GM23338 (cell line): ENCODE results near the gene ITPRIPL2. TPM values are rescaled to one million over a fixed set of nuclear protein-coding genes. Genes with fewer than 3 reads are reported as not detected.

Experiments used
- ATAC-seq: fragments of 200-7000 bp; cut with Tn5 transposase; 3 replicates; pipeline ENCODE4 v1.9.1; 2020
- DNase-seq: peaks from one replicate; pipeline ENCODE4 v3.0.0-alpha.2; 2015; ENCODE audit warnings: low spot score
- H2AFZ ChIP-seq: fragments of 200-600 bp; sonication (generic); 2 replicates; pipeline ENCODE4 v1.8.0; 2016; ENCODE audit warnings: antibody characterized with exemption, mild to moderate bottlenecking, moderate library complexity
- H3F3A ChIP-seq: fragments of 200-600 bp; sonication (generic); replicated peaks from 2 replicates; pipeline ENCODE4 v1.8.0; 2017; ENCODE audit warnings: antibody characterized with exemption, mixed run types, low read depth
- H3K27ac ChIP-seq: fragments of 200-600 bp; sonication (generic); 2 replicates; pipeline ENCODE4 v1.6.1; 2016; ENCODE audit warnings: low read depth
- H3K27me3 ChIP-seq: fragments of 200-600 bp; sonication (generic); 2 replicates; pipeline ENCODE4 v1.8.0; 2016; ENCODE audit warnings: mild to moderate bottlenecking, mixed run types, moderate library complexity; ENCODE audit not compliant: insufficient read depth
- H3K36me3 ChIP-seq: fragments of 200-600 bp; sonication (generic); 2 replicates; pipeline ENCODE4 v1.8.0; 2016; ENCODE audit warnings: mild to moderate bottlenecking; ENCODE audit not compliant: insufficient read depth
- H3K4me1 ChIP-seq: fragments of 200-600 bp; sonication (generic); 2 replicates; pipeline ENCODE4 v1.8.0; 2016; ENCODE audit warnings: mild to moderate bottlenecking, moderate library complexity; ENCODE audit not compliant: insufficient read depth
- H3K4me2 ChIP-seq: fragments of 200-600 bp; sonication (generic); 2 replicates; pipeline ENCODE4 v1.7.1; 2017; ENCODE audit warnings: mixed run types
- H3K4me3 ChIP-seq: fragments of 200-600 bp; sonication (generic); 2 replicates; pipeline ENCODE4 v1.6.1; 2016; ENCODE audit warnings: mixed run types
- H3K79me2 ChIP-seq: fragments of 200-600 bp; sonication (generic); replicated peaks from 2 replicates; pipeline ENCODE4 v1.8.0; 2017; ENCODE audit warnings: mild to moderate bottlenecking; ENCODE audit not compliant: insufficient read depth
- H3K9me2 ChIP-seq: fragments of 200-600 bp; sonication (generic); 2 replicates; pipeline ENCODE4 v1.8.0; 2017; ENCODE audit not compliant: insufficient read depth
- H4K20me1 ChIP-seq: fragments of 200-600 bp; sonication (generic); replicated peaks from 2 replicates; pipeline ENCODE4 v1.8.0; 2017; ENCODE audit warnings: mild to moderate bottlenecking; ENCODE audit not compliant: insufficient read depth
- H3K27ac Mint-ChIP-seq: 2 replicates; pipeline ENCODE4 v1.8.0; 2020; ENCODE audit warnings: inconsistent platforms, mild to moderate bottlenecking, moderate library complexity, mixed read lengths
- H3K27me3 Mint-ChIP-seq: 3 replicates; pipeline ENCODE4 v1.8.0; 2022; ENCODE audit warnings: low read depth, mild to moderate bottlenecking, moderate library complexity, mixed read lengths, inconsistent platforms; ENCODE audit not compliant: insufficient read depth, poor library complexity
- H3K36me3 Mint-ChIP-seq: 3 replicates; pipeline ENCODE4 v1.8.0; 2021; ENCODE audit warnings: low read depth, mild to moderate bottlenecking, inconsistent platforms, moderate library complexity, mixed read lengths
- H3K4me1 Mint-ChIP-seq: 3 replicates; pipeline ENCODE4 v1.8.0; 2020; ENCODE audit warnings: mild to moderate bottlenecking, inconsistent platforms, mixed read lengths
- H3K4me3 Mint-ChIP-seq: 3 replicates; pipeline ENCODE4 v1.8.0; 2021; ENCODE audit warnings: moderate library complexity, mild to moderate bottlenecking, inconsistent platforms, mixed read lengths
- H3K9me3 Mint-ChIP-seq: 3 replicates; pipeline ENCODE4 v1.8.0; 2020; ENCODE audit warnings: moderate library complexity, mild to moderate bottlenecking, inconsistent platforms, mixed read lengths
- CREB1 ChIP-seq: fragments of 250-450 bp; sonication (Bioruptor Pico); IDR thresholded peaks from 2 replicates; pipeline ENCODE4 v1.5.0; 2020; ENCODE audit warnings: low read depth, mild to moderate bottlenecking, moderate library complexity
- ETS1 ChIP-seq: IDR thresholded peaks from 2 replicates; pipeline ENCODE4 v1.6.1; 2016; ENCODE audit warnings: antibody characterized with exemption
- EZH2 ChIP-seq: fragments of 200-600 bp; sonication (generic); IDR thresholded peaks from one replicate; pipeline ENCODE4 v1.8.0; 2017; ENCODE audit warnings: antibody characterized with exemption, mild to moderate bottlenecking, low read depth; ENCODE audit not compliant: unreplicated experiment
- EZH2phosphoT487 ChIP-seq: fragments of 200-600 bp; sonication (generic); IDR thresholded peaks from one replicate; pipeline ENCODE4 v1.8.1; 2018; ENCODE audit warnings: antibody characterized with exemption; ENCODE audit not compliant: unreplicated experiment
- JUNB ChIP-seq: IDR thresholded peaks from one replicate; pipeline ENCODE4 v1.6.1; 2016; ENCODE audit warnings: antibody characterized with exemption; ENCODE audit not compliant: unreplicated experiment
- NANOG ChIP-seq: IDR thresholded peaks from 2 replicates; pipeline ENCODE4 v1.6.1; 2016; ENCODE audit warnings: antibody characterized with exemption, borderline replicate concordance
- POLR2AphosphoS5 ChIP-seq: IDR thresholded peaks from 2 replicates; pipeline ENCODE4 v1.6.1; 2016; ENCODE audit warnings: antibody characterized with exemption, low read depth
- STAT1 ChIP-seq: IDR thresholded peaks from one replicate; pipeline ENCODE4 v1.6.1; 2016; ENCODE audit warnings: antibody characterized with exemption; ENCODE audit not compliant: unreplicated experiment
- ZNF114 ChIP-seq: fragments of 250-450 bp; sonication (Bioruptor Pico); IDR thresholded peaks from 2 replicates; pipeline ENCODE4 v1.5.0; 2020; ENCODE audit warnings: mild to moderate bottlenecking, moderate library complexity
- ZNF331 ChIP-seq: fragments of 250-450 bp; sonication (Bioruptor Pico); IDR thresholded peaks from 2 replicates; pipeline ENCODE4 v1.5.0; 2020; ENCODE audit warnings: low read depth, mild to moderate bottlenecking, moderate library complexity
- ZNF462 ChIP-seq: fragments of 250-450 bp; sonication (Bioruptor Pico); IDR thresholded peaks from 2 replicates; pipeline ENCODE4 v1.5.0; 2020; ENCODE audit warnings: mild to moderate bottlenecking, moderate library complexity
- polyA plus RNA-seq: library from polyadenylated mRNA; unstranded; fragments of >200 nt; fragmentation: Nextera tagmentation; extraction: Ambion mirVana; gene quantifications from 2 replicates; pipeline ENCODE4 v1.2.1, GENCODE V29; 2016
- total RNA-seq: library from RNA; depleted of rRNA; stranded (reverse); fragments of >200 nt; shearing (Covaris generic); gene quantifications from 2 replicates; pipeline ENCODE4 v1.2.3, GENCODE V29; 2014
- TF ChIP-seq, protein P1 (sequence below), 2 experiments: fragments of 200-600 bp in 1 of 2; sonication (generic) in 1 of 2; conservative IDR thresholded peaks; 2 replicates each; pipeline versions ENCODE4 v1.5.1 to v1.6.1; 2016 to 2017; ENCODE audit warnings: antibody characterized with exemption in 2 of 2, low read depth in 2 of 2, mild to moderate bottlenecking in 2 of 2, moderate library complexity in 1 of 2
- TF ChIP-seq, protein P2 (sequence below): IDR thresholded peaks from one replicate; pipeline ENCODE4 v1.6.1; 2018; ENCODE audit warnings: antibody characterized with exemption; ENCODE audit not compliant: unreplicated experiment

The ITPRIPL2 gene
- total and polyA plus RNA-seq, 2 experiments from 2014 or later = 0.94 to 8.3 TPM

GRCh38 chr16:19164285-19164684 is 50.5 kb downstream of the ITPRIPL2 start:
- Mint-ChIP-seq H3K4me1 (no peaks in the 10 kb centered on the region; the same call in 2 of the 3 replicates), H3K27me3 (peaks cover 9% of the 10 kb centered on the region), H3K36me3 (no peaks in the 10 kb centered on the region), H3K4me3 (no peak overlapping the region), H3K9me3 (peaks cover 4% of the 10 kb centered on the region; the same call in 2 of the 3 replicates), H3K27ac (no peak overlapping the region)
- no peaks in the 10 kb centered on the region for H3K36me3 ChIP-seq
- H3F3A ChIP-seq = no peaks in the 10 kb centered on the region
- no peaks in the 10 kb centered on the region for H3K9me2 ChIP-seq
- peaks cover 9% of the 10 kb centered on the region for H3K27me3 ChIP-seq
- H4K20me1 ChIP-seq = no peaks in the 10 kb centered on the region
- no peaks in the 10 kb centered on the region for H3K79me2 ChIP-seq
- no peak overlapping the region for H3K27ac ChIP-seq
- ATAC-seq = no peak
- H3K4me1 ChIP-seq = no peaks in the 10 kb centered on the region
- H3K4me3 ChIP-seq = no peak overlapping the region
- no peak overlapping the region for H2AFZ ChIP-seq
- no peak for DNase-seq
- no peak overlapping the region for H3K4me2 ChIP-seq
- no peak for TF ChIP-seq ZNF331 (CRISPR knock-in tag)
- TF ChIP-seq, protein P1, sequence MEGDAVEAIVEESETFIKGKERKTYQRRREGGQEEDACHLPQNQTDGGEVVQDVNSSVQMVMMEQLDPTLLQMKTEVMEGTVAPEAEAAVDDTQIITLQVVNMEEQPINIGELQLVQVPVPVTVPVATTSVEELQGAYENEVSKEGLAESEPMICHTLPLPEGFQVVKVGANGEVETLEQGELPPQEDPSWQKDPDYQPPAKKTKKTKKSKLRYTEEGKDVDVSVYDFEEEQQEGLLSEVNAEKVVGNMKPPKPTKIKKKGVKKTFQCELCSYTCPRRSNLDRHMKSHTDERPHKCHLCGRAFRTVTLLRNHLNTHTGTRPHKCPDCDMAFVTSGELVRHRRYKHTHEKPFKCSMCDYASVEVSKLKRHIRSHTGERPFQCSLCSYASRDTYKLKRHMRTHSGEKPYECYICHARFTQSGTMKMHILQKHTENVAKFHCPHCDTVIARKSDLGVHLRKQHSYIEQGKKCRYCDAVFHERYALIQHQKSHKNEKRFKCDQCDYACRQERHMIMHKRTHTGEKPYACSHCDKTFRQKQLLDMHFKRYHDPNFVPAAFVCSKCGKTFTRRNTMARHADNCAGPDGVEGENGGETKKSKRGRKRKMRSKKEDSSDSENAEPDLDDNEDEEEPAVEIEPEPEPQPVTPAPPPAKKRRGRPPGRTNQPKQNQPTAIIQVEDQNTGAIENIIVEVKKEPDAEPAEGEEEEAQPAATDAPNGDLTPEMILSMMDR (conservative IDR thresholded peaks at IDR 0.05; ENCODE audit: low read depth in 2 of 2) = no peak
- no peak for TF ChIP-seq EZH2
- no peak for TF ChIP-seq ETS1
- no peak for TF ChIP-seq EZH2phosphoT487
- no peak for TF ChIP-seq CREB1 (CRISPR knock-in tag)
- TF ChIP-seq JUNB = no peak
- TF ChIP-seq, protein P2, sequence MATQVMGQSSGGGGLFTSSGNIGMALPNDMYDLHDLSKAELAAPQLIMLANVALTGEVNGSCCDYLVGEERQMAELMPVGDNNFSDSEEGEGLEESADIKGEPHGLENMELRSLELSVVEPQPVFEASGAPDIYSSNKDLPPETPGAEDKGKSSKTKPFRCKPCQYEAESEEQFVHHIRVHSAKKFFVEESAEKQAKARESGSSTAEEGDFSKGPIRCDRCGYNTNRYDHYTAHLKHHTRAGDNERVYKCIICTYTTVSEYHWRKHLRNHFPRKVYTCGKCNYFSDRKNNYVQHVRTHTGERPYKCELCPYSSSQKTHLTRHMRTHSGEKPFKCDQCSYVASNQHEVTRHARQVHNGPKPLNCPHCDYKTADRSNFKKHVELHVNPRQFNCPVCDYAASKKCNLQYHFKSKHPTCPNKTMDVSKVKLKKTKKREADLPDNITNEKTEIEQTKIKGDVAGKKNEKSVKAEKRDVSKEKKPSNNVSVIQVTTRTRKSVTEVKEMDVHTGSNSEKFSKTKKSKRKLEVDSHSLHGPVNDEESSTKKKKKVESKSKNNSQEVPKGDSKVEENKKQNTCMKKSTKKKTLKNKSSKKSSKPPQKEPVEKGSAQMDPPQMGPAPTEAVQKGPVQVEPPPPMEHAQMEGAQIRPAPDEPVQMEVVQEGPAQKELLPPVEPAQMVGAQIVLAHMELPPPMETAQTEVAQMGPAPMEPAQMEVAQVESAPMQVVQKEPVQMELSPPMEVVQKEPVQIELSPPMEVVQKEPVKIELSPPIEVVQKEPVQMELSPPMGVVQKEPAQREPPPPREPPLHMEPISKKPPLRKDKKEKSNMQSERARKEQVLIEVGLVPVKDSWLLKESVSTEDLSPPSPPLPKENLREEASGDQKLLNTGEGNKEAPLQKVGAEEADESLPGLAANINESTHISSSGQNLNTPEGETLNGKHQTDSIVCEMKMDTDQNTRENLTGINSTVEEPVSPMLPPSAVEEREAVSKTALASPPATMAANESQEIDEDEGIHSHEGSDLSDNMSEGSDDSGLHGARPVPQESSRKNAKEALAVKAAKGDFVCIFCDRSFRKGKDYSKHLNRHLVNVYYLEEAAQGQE = no peak
- TF ChIP-seq STAT1 = no peak
- TF ChIP-seq POLR2AphosphoS5 = no peak
- TF ChIP-seq ZNF114 = no peak
- no peak for TF ChIP-seq NANOG
- no peak for TF ChIP-seq ZNF462 (CRISPR knock-in tag)
